Retinal pigment epithelial cell (primary cell): ENCODE data around the gene SYNPO2L.

Experiments used
- DNase-seq: peaks from one replicate; pipeline ENCODE4 v3.0.0-alpha.2; 2010; ENCODE audit warnings: low read depth
- H3K4me3 ChIP-seq: 2 replicates; pipeline ENCODE4 v1.5.1; 2011; ENCODE audit warnings: mild to moderate bottlenecking, low read length, control low read depth, moderate library complexity
- CTCF ChIP-seq: conservative IDR thresholded peaks from 2 replicates; pipeline ENCODE4 v1.5.1; 2011; ENCODE audit warnings: low read depth, low read length, control low read depth, inconsistent platforms

The SYNPO2L gene

GRCh38 chr10:73601486-73601921 lies 54.3 kb downstream of the SYNPO2L start:
- no peak overlapping the region for H3K4me3 ChIP-seq

GRCh38 chr10:73597346-73597745 lies 58.5 kb downstream of the SYNPO2L start:
- no peak for TF ChIP-seq CTCF
- DNase-seq = no peak

More at GRCh38 chr10:73601486-73601921, 54.3 kb downstream of the SYNPO2L start:
- no peak for TF ChIP-seq CTCF
- DNase-seq = no peak

More at GRCh38 chr10:73597346-73597745, 58.5 kb downstream of the SYNPO2L start:
- no peak overlapping the region for H3K4me3 ChIP-seq
